ENCODE measurements around the gene PLOD2.
A peak's percentile ranks its signal among the peaks of the same experiment; 100 is the strongest.

The PLOD2 gene

DNA sequence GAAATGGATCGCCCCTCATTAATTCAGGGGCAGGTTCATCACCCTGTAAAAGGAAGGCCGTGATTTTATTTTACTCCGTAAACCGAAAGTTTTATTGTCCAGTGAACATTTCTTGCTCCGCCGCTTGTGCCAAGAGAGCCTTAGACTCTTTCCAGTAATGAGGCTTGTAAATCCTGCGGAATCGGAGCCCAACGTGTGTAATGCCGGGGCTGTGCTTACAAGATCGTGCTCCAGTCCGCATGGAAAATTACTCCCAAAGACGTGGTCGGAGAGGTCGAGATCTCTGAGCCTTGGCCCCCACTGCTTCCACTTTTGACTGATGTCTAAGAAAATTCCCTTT, 649 bp upstream of the PLOD2 start:
- TF ChIP-seq POLR2A (IDR thresholded peaks at IDR 0.05; ENCODE audit: low read length): no peak
- TF ChIP-seq GATA1 (IDR thresholded peaks at IDR 0.05; ENCODE audit: low read depth, low read length): no peak
- DNase-seq: no peak

DNA sequence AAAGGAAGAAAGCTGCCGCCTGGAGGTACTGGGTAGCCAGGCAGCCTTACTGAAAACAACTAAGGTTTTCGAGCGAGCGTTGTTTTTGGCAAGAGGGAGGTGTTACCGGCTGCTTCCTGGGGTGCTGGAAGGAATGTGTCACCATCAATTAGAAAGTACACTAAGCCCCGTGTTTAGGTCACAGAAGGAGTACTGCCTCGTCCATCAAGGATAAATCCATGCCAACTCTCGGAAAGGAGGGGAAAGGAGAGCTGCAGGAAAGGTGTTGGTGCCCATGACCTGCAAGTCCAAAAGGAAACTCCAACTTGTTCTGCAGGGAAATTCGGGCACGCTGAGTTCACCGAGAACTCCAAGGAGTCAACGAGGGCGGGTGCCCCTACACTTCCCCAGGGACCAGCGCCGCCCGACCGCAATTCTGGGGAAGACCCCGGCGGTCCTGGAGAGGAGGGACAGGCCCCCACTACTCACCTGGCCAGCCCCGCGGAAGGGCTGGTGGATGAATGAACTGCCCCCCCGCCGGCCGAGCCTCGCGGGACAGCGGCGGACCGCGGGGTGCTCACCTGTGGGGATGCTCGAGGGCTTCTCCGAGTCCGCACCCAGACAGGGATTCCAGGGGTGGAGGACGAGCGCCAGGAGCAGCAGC, 542 bp downstream of the PLOD2 start:
- TF ChIP-seq GATA1 (IDR thresholded peaks at IDR 0.05; ENCODE audit: low read depth, low read length) (no peak), POLR2A (IDR thresholded peaks at IDR 0.05; ENCODE audit: low read length) (no peak)
- peak; percentile 16 to 22 for DNase-seq

DNA sequence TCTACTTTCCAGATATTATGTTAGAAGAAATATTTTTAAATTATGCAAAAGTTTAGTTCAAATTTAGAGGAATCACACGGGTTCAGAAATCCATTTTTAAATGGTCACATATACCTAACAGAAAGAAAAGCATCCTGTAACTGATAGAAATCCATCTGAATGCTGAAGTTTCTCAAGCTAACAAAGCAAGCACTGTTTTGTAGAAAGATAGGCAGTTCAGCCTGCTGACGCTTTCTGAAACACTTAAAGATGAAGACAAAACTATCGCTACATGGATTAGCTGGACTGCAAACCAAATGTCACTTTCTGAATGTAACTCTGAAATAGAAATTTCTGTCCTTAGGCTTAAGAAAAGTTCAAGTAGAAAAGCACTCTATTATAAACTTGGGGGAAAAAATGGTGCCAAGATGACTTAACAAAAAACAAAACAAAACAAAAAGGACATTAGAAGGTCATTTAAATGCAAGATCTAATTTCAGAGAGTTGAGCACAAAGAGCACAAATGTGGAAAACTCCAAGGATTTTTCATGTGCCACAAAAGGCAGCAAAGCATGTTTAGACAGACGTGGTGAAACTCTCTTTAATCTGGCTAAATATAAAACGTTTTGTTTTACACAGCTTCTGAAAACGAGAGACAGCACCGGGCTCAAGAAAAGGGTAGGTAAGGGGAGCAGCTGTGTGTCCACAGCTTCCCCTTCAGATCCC, 1.2 kb downstream of the PLOD2 start:
- peak in 1 of 2 experiments; percentile 20 for DNase-seq
- no peak for TF ChIP-seq GATA1 (IDR thresholded peaks at IDR 0.05; ENCODE audit: low read depth, low read length)
- TF ChIP-seq POLR2A (IDR thresholded peaks at IDR 0.05; ENCODE audit: low read length): no peak

DNA sequence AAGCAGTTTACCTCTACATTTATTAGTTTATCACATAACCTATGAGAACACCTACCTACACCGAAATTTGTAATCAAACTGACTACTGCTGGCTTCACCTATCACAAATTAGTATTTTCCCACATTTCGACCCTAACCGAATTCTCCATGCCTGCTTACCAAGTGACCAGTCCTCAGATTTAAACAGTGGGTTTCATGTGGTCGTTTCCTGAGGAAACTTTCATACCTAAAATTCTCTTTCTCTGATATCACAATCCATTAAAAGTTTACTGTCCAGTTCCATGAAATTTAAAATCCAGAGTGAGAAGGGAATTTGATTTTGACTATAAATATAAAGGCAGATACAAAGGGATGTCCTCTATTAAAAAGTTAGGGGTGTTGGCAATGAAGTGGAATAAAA, 1.9 kb downstream of the PLOD2 start:
- no peak for DNase-seq
- TF ChIP-seq POLR2A (IDR thresholded peaks at IDR 0.05; ENCODE audit: low read length) (no peak), GATA1 (IDR thresholded peaks at IDR 0.05; ENCODE audit: low read depth, low read length) (no peak)

DNA sequence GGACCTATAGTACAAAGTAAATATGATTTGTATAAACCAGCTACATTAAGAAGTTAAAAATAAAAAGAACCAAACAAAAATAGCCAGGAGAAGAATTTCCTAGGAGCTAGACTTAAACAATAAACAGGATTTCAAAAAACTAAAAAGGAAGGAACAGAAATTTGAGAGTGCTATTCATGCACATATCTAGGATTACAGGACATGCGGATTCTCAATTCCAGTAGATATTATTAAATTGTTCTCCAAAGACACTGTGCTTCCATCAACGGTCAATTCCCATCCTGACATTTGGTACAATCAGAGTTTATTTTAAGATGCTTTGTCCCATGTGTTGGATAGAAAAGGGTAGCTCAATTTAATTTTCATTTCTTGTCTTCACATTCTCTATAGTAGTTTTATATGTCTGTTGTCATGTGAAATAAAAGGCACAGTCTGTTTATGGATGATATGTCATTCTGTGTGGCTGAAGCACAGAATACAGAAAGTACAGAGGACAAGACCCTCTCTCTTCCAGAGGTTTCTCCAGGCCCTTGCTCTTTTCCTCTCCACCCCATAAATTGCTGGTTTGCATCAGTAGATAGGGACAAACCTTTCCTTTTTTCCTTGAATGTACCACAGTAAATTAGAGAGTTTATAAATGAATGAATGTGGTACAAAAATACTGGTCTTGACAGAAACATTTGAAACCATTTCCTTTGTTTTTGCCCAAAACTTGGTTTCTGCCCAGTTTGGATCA, 3.5 kb downstream of the PLOD2 start:
- TF ChIP-seq POLR2A (IDR thresholded peaks at IDR 0.05; ENCODE audit: low read length) (no peak), GATA1 (IDR thresholded peaks at IDR 0.05; ENCODE audit: low read depth, low read length) (no peak)

DNA sequence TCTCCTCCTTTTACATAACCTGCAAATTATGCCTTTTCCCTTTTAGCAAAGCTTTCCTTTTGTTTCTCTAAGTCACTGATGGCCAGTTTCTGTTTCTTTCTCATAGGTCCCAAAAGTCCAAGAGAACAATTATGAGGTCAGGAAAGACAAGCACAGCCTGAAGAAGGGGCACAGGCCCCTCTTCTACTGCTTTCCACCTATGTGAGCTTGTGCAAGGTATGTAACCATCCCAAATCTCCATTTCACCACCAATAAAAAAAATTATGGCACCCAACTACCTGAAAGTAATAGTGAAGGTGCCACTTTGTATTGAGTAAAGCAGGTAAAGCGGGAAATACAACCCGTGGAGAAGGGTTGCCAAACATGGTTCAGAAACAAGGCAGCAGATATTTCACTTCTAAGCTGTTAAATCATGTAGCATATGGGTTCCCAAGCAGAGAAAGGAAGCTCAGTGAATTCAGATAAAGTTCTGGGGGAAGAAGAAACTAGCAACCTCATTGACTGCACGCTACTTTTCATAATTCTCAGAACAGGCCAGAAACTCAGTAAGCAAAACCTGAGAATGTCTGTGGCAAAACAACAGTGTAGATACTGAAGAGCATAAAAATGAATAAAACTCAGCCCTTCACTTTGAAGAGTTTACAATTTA, 4.2 kb downstream of the PLOD2 start:
- TF ChIP-seq POLR2A (IDR thresholded peaks at IDR 0.05; ENCODE audit: low read length): no peak
- no peak for TF ChIP-seq GATA1 (IDR thresholded peaks at IDR 0.05; ENCODE audit: low read depth, low read length)
- DNase-seq: no peak

More for the DNA sequence above, 3.5 kb downstream of the PLOD2 start:
- DNase-seq: no peak

DNA sequence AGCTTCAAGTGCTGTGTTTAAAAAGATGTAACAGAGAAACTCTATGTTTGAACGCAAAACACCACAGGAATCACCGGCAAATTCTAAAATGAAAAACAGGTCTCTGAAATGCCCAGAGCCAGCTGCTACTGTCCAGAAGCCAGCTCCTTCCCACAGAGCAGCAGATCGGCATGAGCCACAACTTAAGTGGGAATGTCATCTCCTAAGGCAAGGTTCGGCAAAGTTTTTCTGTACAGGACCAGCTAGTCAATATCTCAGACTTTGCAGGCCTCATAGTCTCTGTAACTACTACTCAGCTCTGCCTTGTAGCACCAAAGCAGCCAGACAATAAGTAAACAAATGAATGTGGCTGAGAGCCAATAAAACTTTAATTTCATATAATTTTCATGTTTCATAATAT, 4.9 kb downstream of the PLOD2 start:
- TF ChIP-seq GATA1 (IDR thresholded peaks at IDR 0.05; ENCODE audit: low read depth, low read length) (no peak), POLR2A (IDR thresholded peaks at IDR 0.05; ENCODE audit: low read length) (no peak)
- DNase-seq: no peak

DNA sequence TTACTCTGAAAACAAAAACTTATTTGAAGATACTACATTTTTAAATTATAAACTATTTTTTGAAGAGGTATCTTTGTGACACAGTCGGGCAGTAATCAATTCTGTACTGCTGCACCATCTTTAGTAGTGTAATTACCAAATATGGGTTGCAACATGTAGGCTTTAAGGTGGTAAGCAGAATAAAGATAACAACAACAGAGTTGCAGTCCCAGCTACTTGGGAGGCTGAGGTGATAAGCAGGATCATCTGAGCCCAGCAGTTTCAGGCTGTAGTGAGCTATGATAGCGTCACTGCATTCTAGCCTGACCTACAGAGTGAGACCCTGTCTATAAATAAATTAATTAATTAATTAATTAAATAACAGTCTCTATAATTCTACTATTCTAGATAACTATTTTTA, 6.0 kb downstream of the PLOD2 start:
- TF ChIP-seq POLR2A (IDR thresholded peaks at IDR 0.05; ENCODE audit: low read length): no peak
- TF ChIP-seq GATA1 (IDR thresholded peaks at IDR 0.05; ENCODE audit: low read depth, low read length): no peak
- peak; percentile 38 to 79 for DNase-seq

DNA sequence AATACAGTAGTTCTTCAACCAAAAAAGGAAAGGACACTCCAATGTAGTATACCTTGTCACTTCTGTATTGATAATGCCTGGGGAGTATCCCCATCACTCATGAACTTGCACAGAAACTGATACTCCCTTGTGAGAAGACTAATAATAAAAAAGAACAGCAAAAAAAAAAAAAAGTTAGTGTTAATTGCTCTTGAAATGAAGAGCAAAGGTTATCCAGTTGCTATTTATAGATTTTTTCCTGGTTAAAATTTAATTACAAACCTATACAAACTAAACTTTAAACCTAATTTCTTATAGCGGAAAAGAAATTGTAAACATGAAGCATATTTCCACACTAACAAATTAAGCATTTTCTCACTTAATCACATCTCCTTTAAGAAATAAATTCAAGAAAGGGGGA, 6.7 kb downstream of the PLOD2 start:
- DNase-seq: no peak
- no peak for TF ChIP-seq GATA1 (IDR thresholded peaks at IDR 0.05; ENCODE audit: low read depth, low read length)
- no peak for TF ChIP-seq POLR2A (IDR thresholded peaks at IDR 0.05; ENCODE audit: low read length)

DNA sequence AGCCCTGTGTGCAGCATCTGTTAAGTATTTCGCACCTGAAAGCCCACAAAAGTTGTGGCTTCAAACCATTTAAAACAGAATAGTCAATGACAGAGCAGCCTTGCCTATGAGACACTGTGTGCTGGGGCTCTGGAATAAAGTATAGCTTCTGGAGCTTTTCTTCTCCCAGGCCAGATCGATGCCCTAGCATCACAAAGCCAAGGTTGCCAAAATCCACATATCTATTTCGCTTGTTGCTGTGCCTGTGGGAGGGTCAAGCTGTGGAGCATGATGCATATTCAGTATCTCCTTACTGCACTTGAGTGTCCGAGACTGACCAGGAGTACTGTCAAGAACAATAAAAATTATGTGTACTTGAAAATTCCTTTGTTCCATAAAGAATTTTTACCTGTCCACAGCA, 7.6 kb downstream of the PLOD2 start:
- DNase-seq: no peak
- TF ChIP-seq GATA1 (IDR thresholded peaks at IDR 0.05; ENCODE audit: low read depth, low read length) (no peak), POLR2A (IDR thresholded peaks at IDR 0.05; ENCODE audit: low read length) (no peak)

DNA sequence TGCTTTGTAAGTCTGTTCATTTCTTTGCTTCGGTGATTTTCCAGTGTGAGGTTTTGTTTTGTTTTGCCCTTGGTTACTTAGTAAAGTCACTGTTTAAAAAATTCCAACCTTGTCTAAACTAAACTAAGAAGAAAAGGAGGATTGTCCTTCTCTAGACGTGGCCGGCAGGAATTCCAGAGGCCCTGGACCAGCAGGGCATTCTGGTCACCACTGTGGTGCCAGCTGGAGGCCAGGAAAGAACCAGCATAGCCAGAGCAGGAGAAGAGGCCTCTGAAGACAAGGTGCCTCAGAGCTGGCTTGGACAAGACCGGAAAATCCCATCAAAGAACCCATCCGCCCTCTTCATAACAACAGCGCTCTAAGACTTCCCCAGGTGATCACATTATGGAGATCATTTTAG, 8.2 kb downstream of the PLOD2 start:
- no peak for DNase-seq
- TF ChIP-seq GATA1 (IDR thresholded peaks at IDR 0.05; ENCODE audit: low read depth, low read length): no peak
- TF ChIP-seq POLR2A (IDR thresholded peaks at IDR 0.05; ENCODE audit: low read length): no peak

DNA sequence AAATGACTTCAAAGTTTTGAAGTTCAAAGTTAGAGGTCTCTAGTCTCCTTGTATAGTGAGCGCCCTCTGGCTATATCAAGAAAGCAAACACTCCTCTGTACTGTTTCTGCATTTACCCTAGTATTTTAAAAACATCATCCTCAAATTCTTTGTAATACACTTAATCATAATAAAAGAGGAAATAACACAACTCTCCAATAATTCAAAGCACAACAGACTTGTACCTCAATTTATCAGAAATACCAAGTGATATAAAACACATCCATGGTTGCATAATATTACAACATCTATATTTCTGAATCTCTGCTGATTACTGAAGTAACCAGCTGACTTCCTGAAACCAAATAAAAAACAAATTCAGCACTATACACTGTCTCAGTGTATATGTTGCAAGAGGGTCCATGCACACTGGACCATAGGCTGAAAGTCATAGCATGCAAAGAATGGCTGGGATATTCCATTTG, 12.5 kb downstream of the PLOD2 start:
- DNase-seq: no peak
- TF ChIP-seq POLR2A (IDR thresholded peaks at IDR 0.05; ENCODE audit: low read length) (no peak), GATA1 (IDR thresholded peaks at IDR 0.05; ENCODE audit: low read depth, low read length) (no peak)

DNA sequence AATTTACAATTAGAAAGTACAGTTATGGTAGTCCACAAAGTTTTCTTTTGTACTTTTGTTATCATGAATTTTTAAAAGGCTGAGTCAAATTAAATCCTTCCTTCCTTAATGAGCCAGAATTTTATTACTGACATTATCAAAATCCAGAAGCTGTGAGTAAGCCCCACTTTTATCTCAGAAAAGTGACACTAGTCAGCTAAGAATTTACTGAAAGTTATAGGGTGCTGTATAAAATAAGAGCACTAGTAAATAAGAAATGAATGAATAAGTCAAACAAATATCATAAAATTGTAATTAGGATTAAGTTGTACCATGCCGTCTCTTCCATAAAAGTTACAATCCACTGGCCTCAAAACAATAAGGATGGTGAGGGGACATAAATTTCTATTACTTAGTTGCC, 15.3 kb downstream of the PLOD2 start:
- DNase-seq: no peak
- no peak for TF ChIP-seq POLR2A (IDR thresholded peaks at IDR 0.05; ENCODE audit: low read length)
- TF ChIP-seq GATA1 (IDR thresholded peaks at IDR 0.05; ENCODE audit: low read depth, low read length): no peak

DNA sequence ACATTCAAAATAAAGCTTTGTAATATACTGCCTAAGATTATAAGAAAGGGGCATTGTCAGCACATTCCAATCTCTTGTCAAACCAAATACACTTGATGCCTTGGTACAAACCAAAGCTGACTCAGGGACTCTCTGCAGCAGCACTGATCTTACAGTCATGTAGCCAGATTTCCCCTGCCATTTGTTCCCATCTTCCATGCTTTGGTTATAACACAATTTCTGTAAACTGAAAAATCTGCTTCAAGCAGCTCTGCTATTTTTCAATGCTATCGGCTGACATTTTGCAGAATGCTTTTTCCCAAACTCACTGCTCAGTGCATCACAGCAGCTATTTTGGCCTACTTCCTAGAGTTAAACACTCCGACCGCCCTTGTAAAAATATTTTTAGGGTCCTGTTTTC, 18.2 kb downstream of the PLOD2 start:
- no peak for DNase-seq
- TF ChIP-seq GATA1 (IDR thresholded peaks at IDR 0.05; ENCODE audit: low read depth, low read length) (no peak), POLR2A (IDR thresholded peaks at IDR 0.05; ENCODE audit: low read length) (no peak)

Measured in erythroblast (primary cell).